Activated B cell treated with CpG ODN at 0.5 μM for 24 hours (primary cell): ENCODE data around the gene DRC7. TPM values are rescaled to one million over a fixed set of nuclear protein-coding genes. Genes with fewer than 3 reads are reported as not detected.

Experiments used
- ATAC-seq: fragments of 200-7000 bp; cut with Tn5 transposase; one replicate; pipeline ENCODE4 v1.10.0; 2021; ENCODE audit warnings: low read depth, mild to moderate bottlenecking, moderate library complexity
- CTCF ChIA-PET: fragments of 350-600 bp; sonication (Branson Sonifier 250); formaldehyde crosslinking; loops from one replicate; lab custom pipeline; 2021; ENCODE audit warnings: antibody characterized with exemption; lab: Charles Lee
- POLR2A ChIA-PET: fragments of 350-600 bp; sonication (Branson Sonifier 250); formaldehyde crosslinking; loops from one replicate; lab custom pipeline; 2021; ENCODE audit warnings: antibody characterized with exemption; lab: Charles Lee
- DNase-seq: peaks from one replicate; pipeline ENCODE4 v3.0.0; 2022
- H3K27ac Mint-ChIP-seq: one replicate; pipeline ENCODE4 v1.8.0; 2020; ENCODE audit warnings: mixed read lengths
- H3K27me3 Mint-ChIP-seq: one replicate; pipeline ENCODE4 v1.8.0; 2021; ENCODE audit warnings: mixed read lengths
- H3K36me3 Mint-ChIP-seq: one replicate; pipeline ENCODE4 v1.8.0; 2021; ENCODE audit warnings: low read depth, mixed read lengths
- H3K4me1 Mint-ChIP-seq: one replicate; pipeline ENCODE4 v1.8.0; 2021; ENCODE audit warnings: mixed read lengths
- H3K4me3 Mint-ChIP-seq: one replicate; pipeline ENCODE4 v1.8.0; 2020; ENCODE audit warnings: mild to moderate bottlenecking, mixed read lengths
- H3K9me3 Mint-ChIP-seq: one replicate; pipeline ENCODE4 v1.8.0; 2020; ENCODE audit warnings: mixed read lengths
- intact Hi-C: fragments of 100-400 bp; cut with micrococcal nuclease; formaldehyde crosslinking; loops from one replicate; pipeline ENCODE4 v1.15.1; 2024
- total RNA-seq: library from RNA; stranded (reverse); gene quantifications from 2 replicates; pipeline ENCODE4 v1.2.3, GENCODE V29; 2022
- TF ChIP-seq, protein P1 (sequence below): fragments of 200-600 bp; IDR thresholded peaks from one replicate; pipeline ENCODE4 v1.8.0; 2022; ENCODE audit warnings: antibody characterized with exemption, mild to moderate bottlenecking

The DRC7 gene
- total RNA-seq, 1 donor from 2014 or later, result not detected

DNA sequence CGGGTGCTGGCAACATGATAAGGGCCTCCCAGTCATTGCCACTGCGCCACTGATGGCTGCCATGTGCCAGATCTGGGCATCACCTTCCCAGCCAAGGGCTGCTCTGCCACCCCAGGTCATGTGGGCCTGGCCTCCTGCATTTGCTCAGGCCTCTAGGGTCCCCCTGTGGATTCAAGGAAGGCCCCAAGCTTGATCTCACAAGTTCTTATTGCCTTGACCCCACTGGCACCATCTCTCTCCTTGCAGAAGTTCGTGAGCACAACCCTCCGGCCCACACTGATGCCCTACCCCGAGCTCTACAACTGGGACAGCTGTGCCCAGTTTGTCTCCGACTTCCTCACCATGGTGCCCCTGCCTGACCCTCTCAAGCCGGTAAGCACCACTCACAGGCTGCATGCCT lies 5.3 kb downstream of the DRC7 start:
- H3K27ac Mint-ChIP-seq, result no peak overlapping the region
- ATAC-seq (no peak), DNase-seq (no peak)
- no peaks in the 10 kb centered on the region for H3K27me3 Mint-ChIP-seq
- TF ChIP-seq, protein P1, sequence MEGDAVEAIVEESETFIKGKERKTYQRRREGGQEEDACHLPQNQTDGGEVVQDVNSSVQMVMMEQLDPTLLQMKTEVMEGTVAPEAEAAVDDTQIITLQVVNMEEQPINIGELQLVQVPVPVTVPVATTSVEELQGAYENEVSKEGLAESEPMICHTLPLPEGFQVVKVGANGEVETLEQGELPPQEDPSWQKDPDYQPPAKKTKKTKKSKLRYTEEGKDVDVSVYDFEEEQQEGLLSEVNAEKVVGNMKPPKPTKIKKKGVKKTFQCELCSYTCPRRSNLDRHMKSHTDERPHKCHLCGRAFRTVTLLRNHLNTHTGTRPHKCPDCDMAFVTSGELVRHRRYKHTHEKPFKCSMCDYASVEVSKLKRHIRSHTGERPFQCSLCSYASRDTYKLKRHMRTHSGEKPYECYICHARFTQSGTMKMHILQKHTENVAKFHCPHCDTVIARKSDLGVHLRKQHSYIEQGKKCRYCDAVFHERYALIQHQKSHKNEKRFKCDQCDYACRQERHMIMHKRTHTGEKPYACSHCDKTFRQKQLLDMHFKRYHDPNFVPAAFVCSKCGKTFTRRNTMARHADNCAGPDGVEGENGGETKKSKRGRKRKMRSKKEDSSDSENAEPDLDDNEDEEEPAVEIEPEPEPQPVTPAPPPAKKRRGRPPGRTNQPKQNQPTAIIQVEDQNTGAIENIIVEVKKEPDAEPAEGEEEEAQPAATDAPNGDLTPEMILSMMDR, result no peak
- H3K4me1 Mint-ChIP-seq, result peaks cover 6% of the 10 kb centered on the region
- ChIA-PET POLR2A (no interaction called here), CTCF (no interaction called here)
- no peaks in the 10 kb centered on the region for H3K9me3 Mint-ChIP-seq
- no peaks in the 10 kb centered on the region for H3K36me3 Mint-ChIP-seq
- H3K4me3 Mint-ChIP-seq, result no peak overlapping the region
- intact Hi-C loops, result no loop called here

DNA sequence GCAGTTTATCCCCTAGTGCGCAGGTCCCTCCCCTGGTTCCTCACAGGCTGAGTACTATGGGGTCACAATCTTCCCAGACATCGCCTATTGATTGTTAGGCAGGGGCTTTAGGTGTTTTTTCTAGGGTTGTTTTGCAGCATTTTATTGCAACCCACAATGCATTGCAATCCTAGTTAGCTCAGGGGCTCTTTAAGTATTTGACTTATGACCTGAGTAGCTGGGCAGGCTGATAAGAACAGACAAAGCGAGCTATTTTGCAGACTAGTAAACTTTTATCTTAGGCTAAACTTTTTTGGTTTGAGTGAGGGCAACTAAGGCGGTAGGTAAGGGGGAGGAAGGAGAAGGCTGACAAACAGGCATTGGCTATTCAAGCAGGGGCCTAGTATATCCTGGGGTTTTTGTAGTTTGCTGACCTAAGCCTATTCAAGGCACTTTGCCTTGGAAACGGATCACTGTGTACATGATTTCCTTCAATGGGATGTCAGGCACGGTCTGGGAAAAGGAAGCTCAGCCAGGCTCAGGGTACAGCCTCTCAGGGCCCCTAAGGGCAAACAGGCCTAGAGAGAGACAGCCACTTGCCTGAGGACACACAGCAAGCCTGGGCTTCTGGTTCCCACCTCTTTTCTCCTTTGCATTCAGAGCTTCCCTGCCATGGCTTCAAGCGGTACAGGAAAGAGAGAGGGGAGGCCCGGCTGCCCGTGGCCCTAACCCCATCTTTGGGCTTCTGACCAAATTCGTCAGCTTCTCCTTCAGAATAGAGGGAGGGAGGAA lies 6.4 kb downstream of the DRC7 start:
- Mint-ChIP-seq H3K27me3 (no peaks in the 10 kb centered on the region), H3K4me3 (no peak overlapping the region), H3K36me3 (no peaks in the 10 kb centered on the region), H3K27ac (no peak overlapping the region), H3K4me1 (no peaks in the 10 kb centered on the region), H3K9me3 (no peaks in the 10 kb centered on the region)
- ChIA-PET CTCF (interaction anchor here (1.0 kb wide), 1 partner anchor 284 kb away, joined by 3 read pairs; no protein-coding TSS in a partner anchor), POLR2A (no interaction called here)
- intact Hi-C loops, result no loop called here
- DNase-seq (no peak), ATAC-seq (no peak)
- TF ChIP-seq, protein P1, result no peak

DNA sequence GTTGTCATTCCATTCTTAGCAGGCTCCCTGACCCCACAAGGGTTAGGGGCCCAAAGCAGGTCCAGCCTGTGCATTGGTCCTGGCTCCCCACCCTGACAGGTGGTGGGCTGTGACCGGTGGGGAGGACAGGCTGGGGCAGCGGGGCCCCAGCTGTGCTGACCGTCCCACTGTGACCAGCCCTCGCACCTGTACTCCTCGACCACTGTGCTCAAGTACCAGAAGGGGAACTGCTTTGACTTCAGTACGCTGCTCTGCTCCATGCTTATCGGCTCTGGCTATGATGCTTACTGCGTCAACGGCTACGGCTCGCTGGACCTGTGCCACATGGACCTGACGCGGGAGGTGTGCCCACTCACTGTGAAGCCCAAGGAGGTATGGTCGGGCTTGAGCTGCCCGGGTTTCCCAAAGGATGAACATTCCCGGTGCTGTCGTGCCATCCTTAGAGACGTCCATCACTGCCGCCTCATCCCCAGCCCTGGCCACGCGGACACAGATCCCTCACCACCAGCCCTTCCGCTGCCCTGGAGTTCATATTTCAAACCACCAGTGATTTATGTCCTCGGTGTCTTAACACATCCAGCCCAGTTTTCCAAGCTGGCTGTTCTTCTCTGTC lies 7.3 kb downstream of the DRC7 start:
- CTCF ChIA-PET, result interaction anchor here (1.0 kb wide), 1 partner anchor 285 kb away, joined by 3 read pairs; no protein-coding TSS in a partner anchor
- POLR2A ChIA-PET, result no interaction called here
- no peak for ATAC-seq

DNA sequence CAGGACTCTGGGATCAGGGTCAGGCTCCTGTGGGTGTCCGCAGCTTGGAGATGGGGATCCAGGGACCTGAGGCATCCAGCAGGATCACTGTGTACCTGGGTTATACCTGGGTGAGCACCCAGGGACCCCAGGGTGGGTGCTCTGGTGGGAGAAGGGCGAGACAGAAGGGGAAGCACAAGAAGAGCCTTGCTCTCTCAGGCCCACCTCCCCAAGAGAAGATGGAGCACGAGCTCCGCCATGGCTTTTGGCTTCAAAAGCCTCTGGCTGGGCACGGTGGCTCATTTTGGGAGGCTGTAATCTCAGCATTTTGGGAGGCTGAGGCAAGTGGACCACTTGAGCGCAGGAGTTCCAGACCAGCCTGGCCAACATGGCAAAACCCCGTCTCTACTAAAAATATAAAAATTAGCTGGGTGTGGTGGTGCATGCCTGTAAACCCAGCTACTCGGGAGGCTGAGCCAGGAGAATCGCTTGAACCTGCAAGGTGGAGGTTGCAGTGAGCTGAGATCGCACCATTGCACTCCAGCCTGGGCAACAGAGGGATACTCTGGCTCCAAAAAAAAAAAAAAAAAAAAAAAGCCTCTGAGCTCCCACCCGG lies 8.9 kb downstream of the DRC7 start:
- no peaks in the 10 kb centered on the region for H3K27me3 Mint-ChIP-seq
- DNase-seq (no peak), ATAC-seq (no peak)
- H3K36me3 Mint-ChIP-seq, result no peaks in the 10 kb centered on the region
- intact Hi-C loops, result no loop called here
- no peak overlapping the region for H3K27ac Mint-ChIP-seq
- no peak overlapping the region for H3K4me3 Mint-ChIP-seq
- no peaks in the 10 kb centered on the region for H3K4me1 Mint-ChIP-seq
- ChIA-PET POLR2A (no interaction called here), CTCF (no interaction called here)
- no peaks in the 10 kb centered on the region for H3K9me3 Mint-ChIP-seq
- TF ChIP-seq, protein P1, result no peak

More for the DNA sequence above, 7.3 kb downstream of the DRC7 start:
- Mint-ChIP-seq H3K9me3 (no peaks in the 10 kb centered on the region), H3K27me3 (no peaks in the 10 kb centered on the region), H3K4me1 (no peaks in the 10 kb centered on the region), H3K27ac (no peak overlapping the region), H3K36me3 (no peaks in the 10 kb centered on the region), H3K4me3 (no peak overlapping the region)
- intact Hi-C loops, result no loop called here
- DNase-seq, result no peak
- TF ChIP-seq, protein P1, result no peak
